Measurements from ENCODE around the gene SAMD11. TPM values are rescaled to one million over a fixed set of nuclear protein-coding genes. Genes with fewer than 3 reads are reported as not detected.

SAMD11 gene
- total and polyA plus RNA-seq, 2 donors (not counting 1 experiment from before 2014, with no cell fraction given) = not detected

- Mint-ChIP-seq H3K4me1 (no peaks in the 10 kb centered on the region), H3K9me3 (ENCODE audit: insufficient read depth) (no peaks in the 10 kb centered on the region), H3K4me3 (no peak overlapping the region), H3K27ac (no peak overlapping the region), H3K27me3 (peaks cover 35% of the 10 kb centered on the region)
- DNase-seq (no peak), ATAC-seq (ENCODE audit: low read depth) (no peak)
- WGBS (ENCODE audit: insufficient coverage) = 84% methylated on average over 16 of the region's 16 CpGs
- intact Hi-C loops (cut with micrococcal nuclease) = no loop called here
- peaks cover 0 to 37% (median 5%) of the 10 kb centered on the region in 4 experiments for H3K27me3 ChIP-seq (replicated peaks in 1 of 4; ENCODE audit: control extremely low read depth in 1 of 4, control insufficient read depth in 3 of 4, insufficient read depth in 4 of 4, low read length in 3 of 4)
- no peaks in the 10 kb centered on the region for H3K36me3 ChIP-seq (replicated peaks in 1 of 2; ENCODE audit: control extremely low read depth in 1 of 2, control insufficient read depth in 1 of 2, extremely low read depth in 1 of 2, insufficient read depth in 2 of 2, low read length in 1 of 2)
- TF ChIP-seq EZH2 (IDR thresholded peaks at IDR 0.05; ENCODE audit: borderline replicate concordance, insufficient read depth, low read depth, low read length, poor library complexity, severe bottlenecking) = no peak
- TF ChIP-seq, protein P1, sequence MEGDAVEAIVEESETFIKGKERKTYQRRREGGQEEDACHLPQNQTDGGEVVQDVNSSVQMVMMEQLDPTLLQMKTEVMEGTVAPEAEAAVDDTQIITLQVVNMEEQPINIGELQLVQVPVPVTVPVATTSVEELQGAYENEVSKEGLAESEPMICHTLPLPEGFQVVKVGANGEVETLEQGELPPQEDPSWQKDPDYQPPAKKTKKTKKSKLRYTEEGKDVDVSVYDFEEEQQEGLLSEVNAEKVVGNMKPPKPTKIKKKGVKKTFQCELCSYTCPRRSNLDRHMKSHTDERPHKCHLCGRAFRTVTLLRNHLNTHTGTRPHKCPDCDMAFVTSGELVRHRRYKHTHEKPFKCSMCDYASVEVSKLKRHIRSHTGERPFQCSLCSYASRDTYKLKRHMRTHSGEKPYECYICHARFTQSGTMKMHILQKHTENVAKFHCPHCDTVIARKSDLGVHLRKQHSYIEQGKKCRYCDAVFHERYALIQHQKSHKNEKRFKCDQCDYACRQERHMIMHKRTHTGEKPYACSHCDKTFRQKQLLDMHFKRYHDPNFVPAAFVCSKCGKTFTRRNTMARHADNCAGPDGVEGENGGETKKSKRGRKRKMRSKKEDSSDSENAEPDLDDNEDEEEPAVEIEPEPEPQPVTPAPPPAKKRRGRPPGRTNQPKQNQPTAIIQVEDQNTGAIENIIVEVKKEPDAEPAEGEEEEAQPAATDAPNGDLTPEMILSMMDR (IDR thresholded peaks at IDR 0.05) = no peak
- POLR2A ChIA-PET = interaction anchor here (0.5 kb wide), 1 partner anchor 9 kb away, joined by 7 read pairs; no protein-coding TSS in a partner anchor
- no peak overlapping the region for H2AFZ ChIP-seq (ENCODE audit: insufficient read depth, low read depth, low read length, poor library complexity, severe bottlenecking)
- no peaks in the 10 kb centered on the region for H4K20me1 ChIP-seq (ENCODE audit: control insufficient read depth, insufficient read depth, low read length, poor library complexity, severe bottlenecking)
- H3K4me3 ChIP-seq (ENCODE audit: control extremely low read depth in 1 of 5, extremely low read depth in 1 of 5, insufficient read depth in 1 of 5, low read depth in 2 of 5, low read length in 4 of 5) = no peak overlapping the region
- CTCF ChIA-PET = no interaction called here
- H3K79me2 ChIP-seq (ENCODE audit: control insufficient read depth, insufficient read depth, low read length) = no peaks in the 10 kb centered on the region
- peaks cover 0 to 3% of the 10 kb centered on the region in 2 donors for H3K4me1 ChIP-seq (ENCODE audit: control insufficient read depth in 2 of 2, insufficient read depth in 2 of 2, low read length in 2 of 2)
- no peak overlapping the region for H3K9ac ChIP-seq (ENCODE audit: low read length)
- no peak overlapping the region for H3K27ac ChIP-seq (ENCODE audit: low read length in 2 of 2)
- no peak overlapping the region for H3K4me2 ChIP-seq (replicated peaks; ENCODE audit: low read depth, low read length, poor library complexity, severe bottlenecking)
- no peaks in the 10 kb centered on the region for H3K9me3 ChIP-seq (ENCODE audit: control extremely low read depth in 1 of 3, control insufficient read depth in 2 of 3, insufficient read depth in 1 of 3, low read length in 2 of 3)
These were observed 10.1 kb upstream of the SAMD11 start for GRCh38 chr1:913491-914130.

- Mint-ChIP-seq H3K27me3 (peaks cover 37% of the 10 kb centered on the region), H3K4me1 (no peaks in the 10 kb centered on the region), H3K4me3 (no peak overlapping the region), H3K9me3 (ENCODE audit: insufficient read depth) (no peaks in the 10 kb centered on the region), H3K27ac (no peak overlapping the region)
- H3K4me3 ChIP-seq (ENCODE audit: control extremely low read depth in 1 of 5, extremely low read depth in 1 of 5, insufficient read depth in 1 of 5, low read depth in 2 of 5, low read length in 4 of 5) = no peak overlapping the region
- 94% methylated on average over 17 of the region's 21 CpGs for WGBS (ENCODE audit: insufficient coverage)
- no peak overlapping the region for H3K4me2 ChIP-seq (replicated peaks; ENCODE audit: low read depth, low read length, poor library complexity, severe bottlenecking)
- no peaks in the 10 kb centered on the region for H3K9me3 ChIP-seq (ENCODE audit: control extremely low read depth in 1 of 3, control insufficient read depth in 2 of 3, insufficient read depth in 1 of 3, low read length in 2 of 3)
- DNase-seq = no peak
- peaks cover 0 to 3% of the 10 kb centered on the region in 2 donors for H3K4me1 ChIP-seq (ENCODE audit: control insufficient read depth in 2 of 2, insufficient read depth in 2 of 2, low read length in 2 of 2)
- no peak overlapping the region for H2AFZ ChIP-seq (ENCODE audit: insufficient read depth, low read depth, low read length, poor library complexity, severe bottlenecking)
- no peaks in the 10 kb centered on the region for H3K79me2 ChIP-seq (ENCODE audit: control insufficient read depth, insufficient read depth, low read length)
- ChIA-PET POLR2A (no interaction called here), CTCF (no interaction called here)
- H3K36me3 ChIP-seq (replicated peaks in 1 of 2; ENCODE audit: control extremely low read depth in 1 of 2, control insufficient read depth in 1 of 2, extremely low read depth in 1 of 2, insufficient read depth in 2 of 2, low read length in 1 of 2) = no peaks in the 10 kb centered on the region
- H4K20me1 ChIP-seq (ENCODE audit: control insufficient read depth, insufficient read depth, low read length, poor library complexity, severe bottlenecking) = no peaks in the 10 kb centered on the region
- TF ChIP-seq EZH2 (IDR thresholded peaks at IDR 0.05; ENCODE audit: borderline replicate concordance, insufficient read depth, low read depth, low read length, poor library complexity, severe bottlenecking) = no peak
- TF ChIP-seq, protein P1 (IDR thresholded peaks at IDR 0.05) = no peak
- peaks cover 0 to 42% (median 6%) of the 10 kb centered on the region in 4 experiments for H3K27me3 ChIP-seq (replicated peaks in 1 of 4; ENCODE audit: control extremely low read depth in 1 of 4, control insufficient read depth in 3 of 4, insufficient read depth in 4 of 4, low read length in 3 of 4)
- no peak overlapping the region for H3K9ac ChIP-seq (ENCODE audit: low read length)
- intact Hi-C loops (cut with micrococcal nuclease) = no loop called here
- no peak overlapping the region for H3K27ac ChIP-seq (ENCODE audit: low read length in 2 of 2)
- ATAC-seq (ENCODE audit: low read depth) = no peak
These were observed 9.4 kb upstream of the SAMD11 start for GRCh38 chr1:914131-914890.
